Body of pancreas (tissue), 4 donors: ENCODE data around the gene ATP9B. TPM values are rescaled to one million over a fixed set of nuclear protein-coding genes. Genes with fewer than 3 reads are reported as not detected.

Experiments
- ATAC-seq: fragments of 150-250 bp; one replicate; pipeline ENCODE4 v1.9.1; 2016
- DNase-seq, 4 donors: peaks; one replicate each; pipeline ENCODE4 v3.0.0-alpha.2; 2019
- H3K27ac ChIP-seq, 4 donors: fragments of 200-600 bp; sonication (generic); 1 replicate in 3 of 4; 2 replicates in 1 of 4; pipeline versions ENCODE4 v1.5.1 to v1.6.1; 2016 to 2019; ENCODE audit warnings: mild to moderate bottlenecking in 1 of 4, mixed read lengths in 1 of 4, moderate library complexity in 1 of 4
- H3K27me3 ChIP-seq, 2 donors: fragments of 200-600 bp; sonication (generic); one replicate each; pipeline ENCODE4 v1.6.0; 2016; ENCODE audit warnings: mild to moderate bottlenecking in 1 of 2
- H3K36me3 ChIP-seq, 2 donors: fragments of 200-600 bp; sonication (generic); replicated peaks in 1 of 2; 2 replicates each; pipeline ENCODE4 v1.5.1; 2016; ENCODE audit warnings: low read depth in 2 of 2; ENCODE audit not compliant: insufficient read depth in 1 of 2
- H3K4me1 ChIP-seq: fragments of 200-600 bp; sonication (generic); one replicate; pipeline ENCODE4 v1.6.0; 2016
- H3K4me3 ChIP-seq, 2 donors: fragments of 200-600 bp; sonication (generic); 1 replicate in 1 of 2; 2 replicates in 1 of 2; pipeline ENCODE4 v1.5.1; 2016 to 2019
- H3K9me3 ChIP-seq, 3 donors: fragments of 200-600 bp; sonication (generic); 1 replicate in 2 of 3; 2 replicates in 1 of 3; pipeline ENCODE4 v1.5.1; 2016
- CTCF ChIP-seq, 7 experiments: fragments of 450-650 bp in 4 of 7; fragments of 200-600 bp in 3 of 7; sonication (generic) in 3 of 7; IDR thresholded peaks; one replicate each; pipeline ENCODE4 v1.5.1; 2016 to 2019; ENCODE audit warnings: antibody characterized with exemption in 7 of 7
- POLR2A ChIP-seq, 3 donors: fragments of 450-650 bp; IDR thresholded peaks; one replicate each; pipeline ENCODE4 v1.6.1; 2016; ENCODE audit warnings: antibody characterized with exemption in 3 of 3, mild to moderate bottlenecking in 2 of 3
- WGBS, 2 donors: methylation state at CpG; one replicate each; pipeline ENCODE4 v1.1.5; 2017; 5-methylcytosine and 5-hydroxymethylcytosine counted together
- intact Hi-C: fragments of 100-400 bp; cut with DNase I; formaldehyde crosslinking; loops from one replicate; pipeline ENCODE4 v1.15.1; 2023
- total RNA-seq, 2 donors: library from RNA; depleted of rRNA; stranded (reverse); fragments of >200 nt; gene quantifications; one replicate each; pipeline ENCODE4 v1.1.0, GENCODE V29; 2016

Gene ATP9B
- total RNA-seq, 2 donors from 2014 or later, result 19.7 to 21.1 TPM

- H3K4me1 ChIP-seq, result no peaks in the 10 kb centered on the region
- H3K4me3 ChIP-seq, result no peak overlapping the region
- WGBS, 2 donors, result 94 to 96% methylated on average over 55 to 62 of the region's 84 CpGs
- no peak for DNase-seq
- no peak overlapping the region for H3K27ac ChIP-seq
- intact Hi-C loops, result no loop called here
- H3K9me3 ChIP-seq, result no peaks in the 10 kb centered on the region
- H3K36me3 ChIP-seq, result peaks cover 0 to 1% of the 10 kb centered on the region in 2 donors
- no peak for ATAC-seq
- H3K27me3 ChIP-seq, result no peaks in the 10 kb centered on the region
- TF ChIP-seq POLR2A (IDR thresholded peaks at IDR 0.05), result no peak
- TF ChIP-seq CTCF (IDR thresholded peaks at IDR 0.05), result no peak
Measured at GRCh38 chr18:79410731-79411613, 341.8 kb downstream of the ATP9B start.

DNA sequence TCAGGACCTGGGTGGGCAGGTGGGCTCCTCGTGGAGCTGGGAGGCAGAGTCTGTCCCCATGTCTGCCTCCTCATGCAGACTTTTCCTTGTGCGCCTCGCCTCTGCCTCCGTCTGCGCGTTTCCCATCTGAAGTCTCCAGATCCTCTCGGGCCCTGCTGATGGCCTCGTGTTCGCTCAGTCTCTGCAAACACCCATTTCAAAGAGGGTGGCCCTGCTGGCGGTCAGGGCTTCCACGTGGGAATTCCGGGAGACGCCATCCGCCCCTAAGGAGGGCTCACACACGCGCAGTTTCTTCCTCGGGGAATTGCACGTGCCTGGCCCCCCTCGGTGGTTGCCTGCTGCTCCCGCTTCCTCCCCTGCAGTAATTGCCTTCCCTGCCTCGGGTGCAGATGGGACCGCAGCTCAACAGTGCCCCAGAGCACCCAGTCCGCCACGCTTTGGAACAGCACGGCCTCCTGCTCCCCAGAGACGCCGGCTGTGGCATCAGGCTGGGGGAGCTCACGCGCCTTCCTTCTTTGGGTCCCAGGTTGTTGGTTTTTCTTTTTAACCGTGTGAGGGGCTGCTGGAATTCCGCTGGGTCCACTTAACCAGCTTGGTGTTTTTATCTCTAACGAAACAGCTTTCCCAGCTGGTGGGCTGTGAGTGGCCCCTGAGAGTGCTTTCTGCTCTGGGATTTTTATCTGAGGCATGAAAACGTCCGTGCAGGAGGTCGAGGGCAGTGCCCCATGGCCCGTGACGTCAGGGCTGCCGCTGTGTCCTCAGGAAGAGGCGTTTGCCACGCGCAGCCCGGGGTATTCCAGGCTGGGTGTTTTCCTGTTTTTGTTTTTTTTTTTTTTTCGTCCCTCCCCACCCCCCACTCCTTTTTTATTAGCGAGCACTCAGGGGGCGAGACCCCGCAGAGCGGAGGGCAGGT, 342.7 kb downstream of the ATP9B start:
- TF ChIP-seq POLR2A (IDR thresholded peaks at IDR 0.05), result no peak
- Histone ChIP-seq H3K9me3 (no peaks in the 10 kb centered on the region), H3K4me1 (no peaks in the 10 kb centered on the region), H3K36me3 (peaks cover 0 to 1% of the 10 kb centered on the region in 2 donors), H3K27me3 (no peaks in the 10 kb centered on the region), H3K27ac (no peak overlapping the region), H3K4me3 (no peak overlapping the region)
- DNase-seq, result no peak
- ATAC-seq, result no peak
- intact Hi-C loops, result no loop called here
- 79 to 92% methylated on average over 29 to 47 of the region's 47 CpGs for WGBS, 2 donors

DNA sequence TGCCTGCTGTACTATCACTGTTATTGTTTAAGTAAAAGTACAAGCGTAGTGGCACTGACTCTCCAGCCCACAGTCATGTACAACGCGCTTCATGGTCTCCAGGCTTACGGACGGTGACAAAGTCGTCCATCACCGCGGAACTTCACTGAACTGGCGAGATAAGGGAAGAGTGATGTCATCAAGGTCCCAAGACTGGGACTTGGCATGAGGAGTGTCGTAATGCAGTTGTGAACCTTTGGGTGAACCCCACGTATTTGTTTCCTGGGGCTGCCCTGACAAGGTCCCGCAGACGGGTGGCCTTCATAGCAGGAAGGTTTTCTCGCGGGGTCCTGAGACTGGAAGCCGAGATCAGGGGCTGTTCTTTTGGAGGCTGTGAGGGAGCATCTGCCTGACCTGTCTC, 343.8 kb downstream of the ATP9B start:
- no peak overlapping the region for H3K4me3 ChIP-seq
- H3K27ac ChIP-seq, result no peak overlapping the region
- intact Hi-C loops, result no loop called here
- no peaks in the 10 kb centered on the region for H3K4me1 ChIP-seq
- WGBS, 2 donors, result 84 to 89% methylated on average over 15 to 16 of the region's 16 CpGs
- no peaks in the 10 kb centered on the region for H3K27me3 ChIP-seq
- no peak for TF ChIP-seq POLR2A (IDR thresholded peaks at IDR 0.05)
- no peak for TF ChIP-seq CTCF (IDR thresholded peaks at IDR 0.05)
- ATAC-seq (no peak), DNase-seq (no peak)
- no peaks in the 10 kb centered on the region for H3K9me3 ChIP-seq
- peaks cover 0 to 1% of the 10 kb centered on the region in 2 donors for H3K36me3 ChIP-seq

- Histone ChIP-seq H3K27ac (no peak overlapping the region), H3K36me3 (peaks cover 0 to 1% of the 10 kb centered on the region in 2 donors), H3K27me3 (no peaks in the 10 kb centered on the region), H3K9me3 (no peaks in the 10 kb centered on the region), H3K4me3 (no peak overlapping the region), H3K4me1 (no peaks in the 10 kb centered on the region)
- TF ChIP-seq CTCF (IDR thresholded peaks at IDR 0.05) (no peak), POLR2A (IDR thresholded peaks at IDR 0.05) (no peak)
- intact Hi-C loops, result no loop called here
- 90 to 95% methylated on average over 16 of the region's 16 CpGs for WGBS, 2 donors
- ATAC-seq (no peak), DNase-seq (no peak)
Measured at GRCh38 chr18:79413426-79413825, 344.2 kb downstream of the ATP9B start.

GRCh38 chr18:79413901-79414300, 344.7 kb downstream of the ATP9B start:
- Histone ChIP-seq H3K4me3 (no peak overlapping the region), H3K4me1 (no peaks in the 10 kb centered on the region), H3K36me3 (peaks cover 0 to 1% of the 10 kb centered on the region in 2 donors), H3K27ac (no peak overlapping the region), H3K27me3 (no peaks in the 10 kb centered on the region), H3K9me3 (no peaks in the 10 kb centered on the region)
- intact Hi-C loops, result no loop called here
- TF ChIP-seq POLR2A (IDR thresholded peaks at IDR 0.05), result no peak
- WGBS, 2 donors, result 74 to 80% methylated on average over 9 of the region's 9 CpGs
- DNase-seq (no peak), ATAC-seq (no peak)
